Fibroblast of skin of back (primary cell): ENCODE data around the gene TMEFF2. TPM values are rescaled to one million over a fixed set of nuclear protein-coding genes. Genes with fewer than 3 reads are reported as not detected.

Experiments
- DNase-seq: peaks from one replicate; pipeline ENCODE4 v3.0.0-alpha.2; 2013
- polyA plus RNA-seq, 2 experiments: library from polyadenylated mRNA; unstranded; fragments of 120-200 nt; gene quantifications; one replicate each; pipeline ENCODE4 v1.2.1, GENCODE V29; 2013; ENCODE audit not compliant: insufficient read length in 2 of 2

TMEFF2 gene, protein sequence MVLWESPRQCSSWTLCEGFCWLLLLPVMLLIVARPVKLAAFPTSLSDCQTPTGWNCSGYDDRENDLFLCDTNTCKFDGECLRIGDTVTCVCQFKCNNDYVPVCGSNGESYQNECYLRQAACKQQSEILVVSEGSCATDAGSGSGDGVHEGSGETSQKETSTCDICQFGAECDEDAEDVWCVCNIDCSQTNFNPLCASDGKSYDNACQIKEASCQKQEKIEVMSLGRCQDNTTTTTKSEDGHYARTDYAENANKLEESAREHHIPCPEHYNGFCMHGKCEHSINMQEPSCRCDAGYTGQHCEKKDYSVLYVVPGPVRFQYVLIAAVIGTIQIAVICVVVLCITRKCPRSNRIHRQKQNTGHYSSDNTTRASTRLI
- 9.1 TPM for polyA plus RNA-seq (2013, experiment 1 of 2; ENCODE audit: insufficient read length)
- 1.9 TPM for polyA plus RNA-seq (2013, experiment 2 of 2; ENCODE audit: insufficient read length)

- peak; percentile 87 for DNase-seq
Measured at GRCh38 chr2:192194866-192195547, at the start of gene TMEFF2. TMEFF2 (minus strand) TSS chr2:192194933; CDS start chr2:192194524, 409 bp downstream.

- peak; percentile 87 for DNase-seq
Measured at GRCh38 chr2:192243488-192243887, 48.8 kb upstream of the TMEFF2 start.

GRCh38 chr2:192236136-192236535, 41.4 kb upstream of the TMEFF2 start:
- DNase-seq = peak; percentile 86

DNA sequence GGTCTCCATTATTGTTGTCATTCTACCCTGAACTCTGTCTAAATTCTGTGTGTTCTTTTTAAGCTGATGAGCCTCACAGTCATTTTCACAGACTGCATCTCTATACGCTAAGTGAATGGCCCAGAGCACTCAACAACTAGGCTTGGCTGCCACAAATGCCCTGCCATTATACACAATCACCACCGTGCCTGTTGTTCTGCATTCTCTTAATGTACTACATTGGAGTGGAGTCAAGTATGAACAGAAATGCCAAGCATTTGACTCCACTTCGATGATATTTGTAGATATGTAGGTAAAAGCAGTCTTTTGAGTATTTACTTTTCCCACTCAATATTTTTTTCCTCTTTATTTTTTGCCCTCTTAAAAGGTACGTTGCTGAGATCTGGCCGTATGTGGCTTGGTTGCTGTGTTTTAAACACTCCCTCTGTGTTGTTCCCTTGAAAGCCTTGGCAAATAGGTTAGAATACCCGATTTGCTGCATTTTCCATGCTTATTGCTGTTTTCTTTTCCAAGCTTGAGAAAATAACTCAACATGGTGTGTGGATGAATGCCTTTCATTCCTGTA, 36.2 kb upstream of the TMEFF2 start:
- DNase-seq = peak; percentile 26

- DNase-seq = peak; percentile 65
Measured at GRCh38 chr2:192228685-192229084, 34.0 kb upstream of the TMEFF2 start.

DNA sequence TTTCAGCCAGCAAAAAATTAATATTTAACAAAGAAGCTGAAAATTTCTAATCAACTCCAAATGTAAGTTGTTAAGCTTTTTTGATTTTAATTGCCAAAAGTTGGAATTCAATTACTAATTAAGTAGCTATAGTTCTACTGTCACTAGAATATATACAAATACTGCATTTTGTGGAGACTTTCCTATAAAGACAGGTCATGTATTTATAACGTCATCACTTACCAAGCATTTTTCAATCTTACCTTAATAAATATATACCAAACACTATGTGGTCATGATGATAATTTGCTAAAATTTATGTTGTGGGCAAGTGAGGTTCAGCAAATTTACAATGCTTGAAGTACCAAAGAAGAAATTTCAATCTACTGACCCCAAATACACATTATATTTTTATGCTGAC, 24.2 kb upstream of the TMEFF2 start:
- no peak for DNase-seq

- DNase-seq = no peak
Measured at GRCh38 chr2:192218377-192218776, 23.6 kb upstream of the TMEFF2 start.

GRCh38 chr2:192216336-192216735, 21.6 kb upstream of the TMEFF2 start:
- DNase-seq = no peak

DNA sequence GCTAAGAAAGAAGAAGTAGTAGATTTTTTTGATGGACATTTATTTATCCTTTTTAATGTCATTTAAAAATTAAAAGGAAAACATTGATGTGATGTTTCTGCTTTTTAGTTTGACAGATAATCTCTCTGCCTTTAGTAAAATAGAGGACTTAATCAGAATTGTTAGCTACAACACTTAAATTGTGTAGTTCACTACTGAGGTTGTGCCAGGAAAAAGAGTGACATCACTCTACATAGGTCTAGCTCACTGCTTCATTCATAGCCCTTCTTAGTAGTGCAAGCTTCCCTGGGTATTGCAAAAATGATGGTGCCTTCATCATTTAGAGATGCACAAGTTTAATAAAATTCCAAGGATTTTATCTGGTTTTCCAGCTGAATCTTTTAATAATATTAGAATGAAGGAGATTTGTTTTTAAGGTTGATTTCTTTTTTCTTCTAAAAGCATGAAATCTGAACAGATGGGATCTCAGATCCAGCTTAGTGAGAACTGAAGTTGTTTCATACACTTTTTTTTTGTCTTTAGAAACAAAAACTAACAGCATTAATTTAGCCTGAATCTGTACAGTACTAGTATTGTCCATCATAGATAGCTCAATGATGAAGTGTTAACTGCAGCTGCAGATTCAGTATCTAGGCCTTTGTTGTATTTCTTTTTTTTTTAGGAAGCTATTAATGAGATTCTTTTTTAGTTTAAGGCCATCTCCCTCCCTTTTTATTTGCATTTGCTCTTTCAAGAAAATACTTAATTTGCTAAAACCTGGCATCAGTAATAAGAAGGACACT, 20.6 kb upstream of the TMEFF2 start:
- no peak for DNase-seq

GRCh38 chr2:192208848-192209247, 14.1 kb upstream of the TMEFF2 start:
- DNase-seq = peak; percentile 58

DNA sequence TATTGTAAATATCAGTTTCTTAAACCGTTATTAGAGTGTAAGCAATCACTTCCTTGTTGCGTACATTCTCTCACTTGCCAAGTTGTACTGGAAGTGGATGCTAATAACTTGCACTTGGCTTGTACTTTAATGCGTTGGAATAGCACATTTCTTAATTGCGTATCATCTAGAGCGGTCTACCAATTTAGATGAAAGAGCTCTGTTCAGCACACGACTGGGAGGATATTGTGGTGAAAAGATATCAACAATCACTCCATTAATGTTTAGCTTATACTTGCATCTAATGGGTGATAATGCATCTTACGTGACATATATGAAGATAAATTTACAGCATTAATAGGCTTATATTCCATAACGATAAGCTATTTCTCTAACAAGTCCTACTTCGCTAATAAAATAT, 11.7 kb upstream of the TMEFF2 start:
- DNase-seq = no peak

DNA sequence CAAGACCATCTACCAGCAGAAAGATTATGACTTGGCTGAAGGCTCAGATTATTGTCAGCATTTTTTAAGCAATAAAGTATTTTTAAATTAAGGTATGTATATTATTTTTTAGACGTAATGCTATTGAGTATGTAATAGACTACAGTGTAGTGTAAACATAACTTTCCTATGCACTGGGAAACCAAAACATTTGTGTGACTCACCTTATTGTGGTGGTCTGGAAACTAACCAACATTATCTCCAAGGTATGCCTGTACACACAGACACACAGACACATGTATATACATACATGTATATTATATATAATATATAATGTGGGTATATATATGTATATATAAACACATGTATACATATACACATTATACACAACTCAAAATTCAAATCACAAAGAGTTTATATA, 9.1 kb upstream of the TMEFF2 start:
- no peak for DNase-seq

DNA sequence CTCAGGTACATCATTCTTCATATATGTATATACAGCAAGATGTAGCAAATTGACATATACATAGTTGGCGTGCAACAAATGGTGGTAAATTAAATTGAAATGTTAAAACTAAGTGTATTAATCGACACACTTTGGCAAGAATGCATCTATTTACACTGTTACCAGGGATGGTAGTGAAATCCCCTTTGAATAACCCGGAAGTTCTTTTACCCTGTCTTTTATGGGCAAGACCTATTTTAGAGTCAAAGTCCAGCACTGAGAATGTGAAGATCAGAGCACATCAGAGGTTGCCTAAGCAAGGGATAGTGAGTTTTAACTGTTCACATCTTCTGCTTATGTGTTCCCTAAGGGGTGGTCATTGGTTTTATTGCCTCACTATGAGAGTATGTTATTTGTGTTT, 7.6 kb upstream of the TMEFF2 start:
- DNase-seq = no peak

- no peak for DNase-seq
Measured at GRCh38 chr2:192201116-192201515, 6.4 kb upstream of the TMEFF2 start.

DNA sequence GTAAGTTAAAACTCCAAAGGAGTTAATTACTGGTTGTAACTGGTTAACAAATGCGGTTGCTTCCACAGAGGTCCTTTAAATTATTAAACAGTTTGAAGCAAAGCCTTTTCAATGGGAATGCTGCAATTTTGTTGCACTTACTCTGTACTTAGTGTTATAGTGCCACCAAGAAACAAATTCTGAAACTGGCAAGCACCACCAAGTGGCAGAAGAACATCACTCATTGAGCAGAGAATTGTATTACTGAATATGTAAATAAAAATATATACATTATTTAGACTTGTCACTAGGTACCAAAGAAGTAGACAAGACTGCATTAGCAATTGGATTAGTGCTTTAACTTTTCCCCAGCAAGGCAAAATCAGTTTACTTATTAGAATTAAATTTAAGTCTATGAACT, 2.6 kb upstream of the TMEFF2 start:
- DNase-seq = peak; percentile 16

- no peak for DNase-seq
Measured at GRCh38 chr2:192196421-192197194, 1.9 kb upstream of the TMEFF2 start.

DNA sequence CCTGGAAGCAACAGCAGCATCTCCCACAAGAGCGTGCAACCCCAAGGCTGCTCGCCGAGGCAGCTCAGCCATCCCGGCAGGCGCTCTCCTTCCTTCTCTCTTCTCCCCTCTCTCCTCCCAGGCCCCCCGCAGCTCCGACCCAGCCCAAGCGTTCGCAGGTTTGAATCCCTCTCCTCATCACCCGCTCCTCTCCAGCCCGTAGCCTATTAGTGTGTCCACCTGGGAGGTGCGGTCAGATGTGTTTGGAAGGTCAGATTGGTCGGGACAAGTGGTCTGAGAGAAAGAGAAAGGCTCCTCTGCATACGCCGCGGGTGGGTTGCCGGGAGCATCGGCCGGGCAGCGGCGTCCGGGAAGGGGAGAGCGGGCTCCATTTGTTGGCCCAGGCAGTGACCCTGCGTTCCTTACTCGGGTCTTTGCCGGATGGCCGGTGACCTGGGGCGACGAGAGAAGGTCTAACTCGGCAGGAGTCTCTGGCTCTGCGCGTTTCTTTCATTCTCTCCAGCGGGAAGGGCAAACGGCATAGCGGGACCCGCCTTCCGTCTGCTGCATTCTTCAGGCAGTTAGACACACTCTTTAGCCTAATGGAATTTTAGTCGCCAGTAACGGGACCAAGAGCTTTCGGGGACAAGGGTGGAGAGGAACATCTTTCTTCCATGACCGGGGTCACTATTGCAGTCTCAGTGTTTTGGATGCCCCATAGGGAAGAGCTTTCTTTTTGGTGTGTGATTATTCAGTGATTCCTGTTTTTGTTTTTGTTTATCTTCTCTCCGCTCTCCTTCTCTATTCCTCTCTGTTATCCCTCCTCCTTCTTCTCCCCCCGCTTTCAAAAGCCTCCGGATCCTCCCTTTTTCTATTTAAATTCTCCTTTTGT, 1.1 kb upstream of the TMEFF2 start:
- DNase-seq = peak; percentile 50

- peak; percentile 42 for DNase-seq
Measured at GRCh38 chr2:192194265-192194865, 368 bp downstream of the TMEFF2 start.

GRCh38 chr2:192190474-192190873, 4.3 kb downstream of the TMEFF2 start:
- peak; percentile 60 for DNase-seq

DNA sequence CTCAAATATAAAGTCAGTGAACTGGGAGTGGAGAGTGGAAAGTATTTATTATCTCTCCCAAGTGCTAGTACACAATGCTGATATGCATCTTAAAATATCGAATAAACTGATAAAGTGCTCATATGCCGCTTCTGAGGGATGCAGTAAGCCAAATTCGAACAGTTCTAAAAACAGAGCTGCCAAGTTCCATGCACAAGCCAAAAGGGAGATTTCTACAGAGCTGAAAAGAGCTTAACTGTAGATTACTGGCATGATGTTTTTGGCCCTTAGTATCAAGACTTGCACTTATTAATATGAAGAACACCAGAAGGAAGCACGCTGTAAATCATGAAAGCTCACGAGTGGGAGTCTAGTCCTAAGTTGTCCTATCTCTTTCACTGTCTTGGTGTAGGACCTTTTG, 7.9 kb downstream of the TMEFF2 start:
- DNase-seq = no peak

DNA sequence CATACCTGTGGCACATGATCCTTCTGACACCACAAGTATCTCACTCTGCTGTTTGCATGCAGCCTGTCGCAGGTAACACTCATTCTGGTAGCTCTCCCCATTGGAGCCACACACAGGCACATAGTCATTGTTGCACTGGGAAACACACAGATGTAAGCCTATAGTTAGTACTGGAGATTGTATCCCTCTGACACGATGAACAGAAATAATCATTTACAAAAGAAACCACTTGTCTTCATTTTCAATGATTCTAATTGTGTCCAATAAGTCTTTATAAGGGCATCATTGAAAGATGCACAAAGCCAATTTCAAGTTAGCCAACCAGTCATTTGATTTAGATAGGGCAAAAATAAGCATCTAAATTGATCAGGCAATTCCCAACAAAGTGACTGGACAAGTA, 10.4 kb downstream of the TMEFF2 start:
- DNase-seq = no peak
